IMR-90 (cell line): ENCODE measurements around the gene BICD2. TPM values are rescaled to one million over a fixed set of nuclear protein-coding genes. Genes with fewer than 3 reads are reported as not detected.
A peak's percentile ranks its signal among the peaks of the same experiment; 100 is the strongest.

Experiments used
- ATAC-seq: fragments of 200-7000 bp; cut with Tn5 transposase; 2 replicates; pipeline ENCODE4 v1.9.1; 2020; ENCODE audit warnings: low read depth, mild to moderate bottlenecking, moderate library complexity
- BruUV-seq: library from RNA; stranded (reverse); fragments of 400-500 nt; replicated peaks from 2 replicates; lab custom pipeline; 2021; lab: Mats Ljungman, UMichigan
- CTCF ChIA-PET: fragments of 300-600 bp; formaldehyde crosslinking; extraction: SDS; loops from one replicate; lab custom pipeline; 2021; ENCODE audit warnings: antibody characterized with exemption; lab: Yijun Ruan, JAX
- POLR2A ChIA-PET: fragments of 300-600 bp; sonication (Branson Sonifier 250); formaldehyde crosslinking; loops from one replicate; lab custom pipeline; 2022; ENCODE audit warnings: antibody characterized with exemption; ENCODE audit not compliant: unreplicated experiment; lab: Charles Lee
- DNase-seq: peaks from one replicate; pipeline ENCODE4 v3.0.0; 2013
- H2AFZ ChIP-seq: replicated peaks from 2 replicates; pipeline ENCODE3; 2013; ENCODE audit warnings: low read length, mild to moderate bottlenecking; ENCODE audit not compliant: poor library complexity
- H2AK5ac ChIP-seq: 2 replicates; pipeline ENCODE4 v1.6.1; 2013; ENCODE audit warnings: low read depth, low read length, inconsistent platforms
- H2AK9ac ChIP-seq: replicated peaks from 2 replicates; pipeline ENCODE3; 2013; ENCODE audit warnings: mild to moderate bottlenecking, low read depth, low read length, moderate library complexity; ENCODE audit not compliant: poor library complexity
- H2BK120ac ChIP-seq: 2 replicates; pipeline ENCODE4 v1.6.1; 2013; ENCODE audit warnings: low read depth, low read length, inconsistent platforms
- H2BK15ac ChIP-seq: 3 replicates; pipeline ENCODE4 v1.6.1; 2013; ENCODE audit warnings: low read depth, low read length, inconsistent platforms
- H2BK20ac ChIP-seq: 2 replicates; pipeline ENCODE4 v1.6.1; 2013; ENCODE audit warnings: low read depth, mild to moderate bottlenecking, inconsistent platforms, low read length, moderate library complexity
- H2BK5ac ChIP-seq: 2 replicates; pipeline ENCODE4 v1.6.1; 2013; ENCODE audit warnings: mild to moderate bottlenecking, low read depth, low read length, inconsistent platforms; ENCODE audit not compliant: poor library complexity, severe bottlenecking
- H3K14ac ChIP-seq: replicated peaks from 2 replicates; pipeline ENCODE4 v1.6.1; 2013; ENCODE audit warnings: low read depth, low read length, inconsistent platforms
- H3K18ac ChIP-seq: 2 replicates; pipeline ENCODE4 v1.6.1; 2013; ENCODE audit warnings: low read depth, low read length, control low read depth
- H3K23ac ChIP-seq: 2 replicates; pipeline ENCODE4 v1.6.1; 2013; ENCODE audit warnings: low read depth, low read length, inconsistent platforms
- H3K27ac ChIP-seq: 2 replicates; pipeline ENCODE4 v1.5.1; 2013; ENCODE audit warnings: mild to moderate bottlenecking, control low read depth, low read length; ENCODE audit not compliant: insufficient read depth
- H3K27me3 ChIP-seq: 2 replicates; pipeline ENCODE4 v1.6.1; 2013; ENCODE audit warnings: low read length; ENCODE audit not compliant: control insufficient read depth, insufficient read depth
- H3K36me3 ChIP-seq: 2 replicates; pipeline ENCODE4 v1.6.1; 2013; ENCODE audit warnings: low read length, mixed read lengths; ENCODE audit not compliant: control insufficient read depth, insufficient read depth
- H3K4ac ChIP-seq: 2 replicates; pipeline ENCODE4 v1.6.1; 2013; ENCODE audit warnings: low read depth, low read length, inconsistent platforms
- H3K4me1 ChIP-seq: 2 replicates; pipeline ENCODE4 v1.6.1; 2013; ENCODE audit warnings: low read length, mixed read lengths; ENCODE audit not compliant: control insufficient read depth, insufficient read depth
- H3K4me2 ChIP-seq: 2 replicates; pipeline ENCODE4 v1.6.1; 2013; ENCODE audit warnings: low read depth, mild to moderate bottlenecking, control low read depth, low read length, moderate library complexity
- H3K4me3 ChIP-seq: 2 replicates; pipeline ENCODE4 v1.5.1; 2013; ENCODE audit warnings: low read depth, mild to moderate bottlenecking, control low read depth, low read length, moderate library complexity; ENCODE audit not compliant: insufficient read depth
- H3K56ac ChIP-seq: 2 replicates; pipeline ENCODE4 v1.6.1; 2013; ENCODE audit warnings: low read length, inconsistent platforms; ENCODE audit not compliant: insufficient read depth; ENCODE audit errors: extremely low read depth
- H3K79me1 ChIP-seq, 2 experiments: 2 replicates each; pipeline ENCODE4 v1.6.1; 2013; ENCODE audit warnings: low read length in 2 of 2, inconsistent platforms in 1 of 2, low read depth in 1 of 2
- H3K9ac ChIP-seq: 2 replicates; pipeline ENCODE4 v1.6.1; 2013; ENCODE audit warnings: low read depth, low read length, control low read depth
- H3K9me1 ChIP-seq: 2 replicates; pipeline ENCODE4 v1.6.1; 2013; ENCODE audit warnings: low read length, inconsistent platforms; ENCODE audit not compliant: insufficient read depth
- H3K9me3 ChIP-seq: 2 replicates; pipeline ENCODE4 v1.6.1; 2013; ENCODE audit warnings: low read length; ENCODE audit not compliant: control insufficient read depth, insufficient read depth
- H4K20me1 ChIP-seq: 2 replicates; pipeline ENCODE4 v1.6.1; 2013; ENCODE audit warnings: low read length, inconsistent platforms; ENCODE audit not compliant: insufficient read depth
- H4K5ac ChIP-seq: 2 replicates; pipeline ENCODE4 v1.6.1; 2013; ENCODE audit warnings: mild to moderate bottlenecking, low read depth, low read length, control low read depth
- H4K8ac ChIP-seq, 2 experiments: 2 replicates each; pipeline ENCODE4 v1.6.1; 2013; ENCODE audit warnings: low read depth in 2 of 2, low read length in 2 of 2, control low read depth in 1 of 2, inconsistent platforms in 1 of 2
- H4K91ac ChIP-seq: 2 replicates; pipeline ENCODE4 v1.6.1; 2013; ENCODE audit warnings: low read depth, low read length, inconsistent platforms; ENCODE audit not compliant: insufficient read depth
- CEBPB ChIP-seq: IDR thresholded peaks from 2 replicates; pipeline ENCODE4 v1.6.1; 2012; ENCODE audit warnings: low read depth, low read length, improper control_type of control experiment
- CHD1 ChIP-seq: IDR thresholded peaks from 2 replicates; pipeline ENCODE4 v1.6.1; 2012; ENCODE audit warnings: low read depth, low read length, improper control_type of control experiment
- ELK1 ChIP-seq: fragments of 150-350 bp; IDR thresholded peaks from 2 replicates; pipeline ENCODE4 v1.6.1; 2016; ENCODE audit warnings: low read depth, mild to moderate bottlenecking, low read length, moderate library complexity, borderline replicate concordance
- FOS ChIP-seq: fragments of 150-350 bp; IDR thresholded peaks from 2 replicates; pipeline ENCODE4 v1.6.1; 2016; ENCODE audit warnings: low read depth, low read length
- MAFK ChIP-seq: IDR thresholded peaks from 2 replicates; pipeline ENCODE4 v1.6.1; 2012; ENCODE audit warnings: low read depth, low read length, improper control_type of control experiment
- MAZ ChIP-seq: IDR thresholded peaks from 2 replicates; pipeline ENCODE4 v1.6.1; 2012; ENCODE audit warnings: low read depth, mild to moderate bottlenecking, low read length, improper control_type of control experiment, moderate library complexity, borderline replicate concordance
- MXI1 ChIP-seq: IDR thresholded peaks from 2 replicates; pipeline ENCODE4 v1.6.1; 2012; ENCODE audit warnings: low read depth, mild to moderate bottlenecking, low read length, moderate library complexity, borderline replicate concordance
- NFE2L2 ChIP-seq: fragments of 150-350 bp; IDR thresholded peaks from 2 replicates; pipeline ENCODE4 v1.6.1; 2016; ENCODE audit warnings: low read depth, mild to moderate bottlenecking, low read length
- POLR2A ChIP-seq: IDR thresholded peaks from 2 replicates; pipeline ENCODE4 v1.6.1; 2012; ENCODE audit warnings: mild to moderate bottlenecking, low read depth, low read length
- RCOR1 ChIP-seq: IDR thresholded peaks from 2 replicates; pipeline ENCODE4 v1.6.1; 2012; ENCODE audit warnings: mild to moderate bottlenecking, low read length, improper control_type of control experiment; ENCODE audit not compliant: insufficient replicate concordance
- RFX5 ChIP-seq: IDR thresholded peaks from 2 replicates; pipeline ENCODE4 v1.8.0; 2012; ENCODE audit warnings: low read depth, mild to moderate bottlenecking, low read length, moderate library complexity
- SMC3 ChIP-seq: fragments of 150-350 bp; IDR thresholded peaks from 2 replicates; pipeline ENCODE4 v1.6.1; 2016; ENCODE audit warnings: low read depth, mild to moderate bottlenecking, antibody characterized with exemption, low read length, moderate library complexity
- USF2 ChIP-seq: fragments of 150-350 bp; IDR thresholded peaks from 2 replicates; pipeline ENCODE4 v1.6.1; 2017; ENCODE audit warnings: mild to moderate bottlenecking, antibody characterized with exemption, low read length, low read depth
- WGBS, 2 experiments: methylation state at CpG; one replicate each; pipeline versions ENCODE4 v1.1.5 to v1.1.7; 2013; ENCODE audit warnings: missing lambda C conversion rate in 2 of 2; ENCODE audit not compliant: insufficient read length in 1 of 2; ENCODE audit errors: extremely low coverage in 2 of 2; 5-methylcytosine and 5-hydroxymethylcytosine counted together
- dilution Hi-C: fragments of 300-500 bp; cut with HindIII; formaldehyde crosslinking; loops from one replicate; pipeline ENCODE4 v1.14.3; 2018; ENCODE audit warnings: low sequenced_read_pairs; ENCODE audit not compliant: unreplicated experiment
- in situ Hi-C: fragments of 300-500 bp; cut with MboI; formaldehyde crosslinking; loops from 3 replicates; pipeline ENCODE4 v1.14.3; 2019; ENCODE audit warnings: low sequenced_read_pairs, inconsistent platforms, mixed read lengths
- intact Hi-C: fragments of 100-400 bp; cut with micrococcal nuclease; formaldehyde crosslinking; loops from 2 replicates; pipeline ENCODE4 v1.10.0; 2022
- polyA plus RNA-seq, 3 experiments: library from polyadenylated mRNA; depleted of rRNA; stranded (reverse); fragments of >200 nt; gene quantifications; 2 replicates each; pipeline ENCODE4 v1.2.3, GENCODE V29; 2012; ENCODE audit warnings: low replicate concordance in 1 of 3
- total RNA-seq: library from RNA; depleted of rRNA; stranded (reverse); fragments of >200 nt; gene quantifications from 2 replicates; pipeline ENCODE4 v1.2.3, GENCODE V29; 2012

The BICD2 gene
- total and polyA plus RNA-seq, 2 of the 4 experiments (the other 2 are of a cell fraction), result 21.5 to 35.7 TPM

GRCh38 chr9:92767066-92768054, 2.7 kb upstream of the BICD2 start:
- H3K4ac ChIP-seq, result no peak overlapping the region
- H3K79me1 ChIP-seq, result peaks cover 20 to 22% of the 10 kb centered on the region in 2 experiments
- H3K4me2 ChIP-seq, result no peak overlapping the region
- no peak overlapping the region for H3K4me3 ChIP-seq
- no peak overlapping the region for H2BK20ac ChIP-seq
- H3K27me3 ChIP-seq, result peaks cover under 1% of the 10 kb centered on the region; the same call in 1 of the 2 replicates
- 71% methylated on average over 3 of the region's 9 CpGs; no CpG with 5 or more reads in 1 of the 2 experiments for WGBS, 2 experiments
- no peak overlapping the region for H2BK5ac ChIP-seq
- in situ Hi-C loops (no loop called here), dilution Hi-C loops (no loop called here), intact Hi-C loops (no loop called here)
- H3K9me1 ChIP-seq, result peaks cover 15% of the 10 kb centered on the region
- no peak overlapping the region for H4K8ac ChIP-seq
- no peak overlapping the region for H3K27ac ChIP-seq
- H3K4me1 ChIP-seq, result peaks cover 12% of the 10 kb centered on the region
- no peak overlapping the region for H4K5ac ChIP-seq
- H2AFZ ChIP-seq, result no peak overlapping the region
- no peak overlapping the region for H2BK15ac ChIP-seq
- ChIA-PET POLR2A (no interaction called here), CTCF (interaction anchor here (1.0 kb wide), 1 partner anchor 24 kb away, joined by 3 read pairs; no protein-coding TSS in a partner anchor)
- H3K18ac ChIP-seq, result no peak overlapping the region
- no peak overlapping the region for H2AK5ac ChIP-seq
- no peak overlapping the region for H3K9ac ChIP-seq
- H4K91ac ChIP-seq, result no peak overlapping the region
- H3K9me3 ChIP-seq, result no peaks in the 10 kb centered on the region
- ATAC-seq (no peak), DNase-seq (no peak)
- peak overlapping the region; percentile 68 for H2AK9ac ChIP-seq
- TF ChIP-seq MAFK (no peak), CHD1 (no peak), NFE2L2 (no peak), FOS (no peak), ELK1 (no peak), RCOR1 (no peak), SMC3 (no peak), POLR2A (no peak), CEBPB (no peak), RFX5 (no peak), MAZ (no peak), USF2 (no peak), MXI1 (no peak)
- no peak overlapping the region for H3K23ac ChIP-seq
- no peak overlapping the region for H2BK120ac ChIP-seq
- BruUV-seq, result no TSS peak
- H3K36me3 ChIP-seq, result no peaks in the 10 kb centered on the region
- no peak overlapping the region for H3K56ac ChIP-seq
- peaks cover 16% of the 10 kb centered on the region for H4K20me1 ChIP-seq
- H3K14ac ChIP-seq, result no peak overlapping the region
